Neural cell (in vitro differentiated cells): Measurements from ENCODE around the gene PNRC2. TPM values are rescaled to one million over a fixed set of nuclear protein-coding genes. Genes with fewer than 3 reads are reported as not detected.
"Not testable (repeated sequence)": the region's sequence is repeated elsewhere in the genome, so short reads cannot be mapped to it uniquely, and the experiment has no call there.

Experiments
- H2AFZ ChIP-seq: fragments of 200-600, 300-800 bp; sonication (generic), shearing (Covaris generic); 2 replicates; pipeline ENCODE4 v1.6.0; 2014; ENCODE audit warnings: low read depth, mild to moderate bottlenecking, antibody characterized with exemption, low read length, moderate library complexity
- H3F3A ChIP-seq: fragments of 200-600 bp; shearing (Covaris generic); 2 replicates; pipeline ENCODE4 v1.6.1; 2016; ENCODE audit warnings: mild to moderate bottlenecking, moderate library complexity, mixed read lengths, antibody characterized with exemption, low read length; ENCODE audit not compliant: insufficient read depth, poor library complexity, severe bottlenecking
- H3K27ac ChIP-seq: fragments of 200-600, 300-800 bp; sonication (generic), shearing (Covaris generic); 2 replicates; pipeline ENCODE4 v1.5.1; 2014; ENCODE audit warnings: mild to moderate bottlenecking, low read length, moderate library complexity
- H3K27me3 ChIP-seq: fragments of 300-800, 200-600 bp; sonication (generic), shearing (Covaris generic); 2 replicates; pipeline ENCODE4 v1.6.0; 2014; ENCODE audit warnings: mild to moderate bottlenecking, low read depth, low read length, moderate library complexity; ENCODE audit not compliant: insufficient read depth
- H3K36me3 ChIP-seq: fragments of 300-800, 200-600 bp; sonication (generic), shearing (Covaris generic); 2 replicates; pipeline ENCODE4 v1.5.1; 2014; ENCODE audit warnings: mild to moderate bottlenecking, antibody characterized with exemption, low read length, moderate library complexity; ENCODE audit not compliant: insufficient read depth
- H3K4me2 ChIP-seq: fragments of 300-800, 200-600 bp; sonication (generic), shearing (Covaris generic); 2 replicates; pipeline ENCODE4 v1.6.0; 2014; ENCODE audit warnings: mild to moderate bottlenecking, low read length
- H3K4me3 ChIP-seq: fragments of 300-800, 200-600 bp; sonication (generic), shearing (Covaris generic); 2 replicates; pipeline ENCODE4 v1.5.1; 2014; ENCODE audit warnings: mild to moderate bottlenecking, low read length, moderate library complexity
- H3K79me2 ChIP-seq: fragments of 200-600 bp; shearing (Covaris generic); replicated peaks from 2 replicates; pipeline ENCODE4 v1.6.0; 2014; ENCODE audit warnings: mild to moderate bottlenecking, low read length, moderate library complexity; ENCODE audit not compliant: insufficient read depth
- H3K9ac ChIP-seq: fragments of 300-800, 200-600 bp; sonication (generic), shearing (Covaris generic); 2 replicates; pipeline ENCODE4 v1.6.1; 2016; ENCODE audit warnings: mild to moderate bottlenecking, low read length, mixed read lengths
- H3K9me2 ChIP-seq: fragments of 200-600 bp; shearing (Covaris generic); 2 replicates; pipeline ENCODE4 v1.6.1; 2016; ENCODE audit warnings: mild to moderate bottlenecking, low read length, mixed read lengths; ENCODE audit not compliant: insufficient read depth
- H3K9me3 ChIP-seq: fragments of 200-600, 300-800 bp; sonication (generic), shearing (Covaris generic); 2 replicates; pipeline ENCODE4 v1.6.1; 2016; ENCODE audit warnings: mild to moderate bottlenecking, mixed run types, low read length, moderate library complexity, mixed read lengths
- H4K20me1 ChIP-seq: fragments of 200-600 bp; shearing (Covaris generic); 2 replicates; pipeline ENCODE4 v1.6.1; 2016; ENCODE audit warnings: mild to moderate bottlenecking, mixed run types; ENCODE audit not compliant: insufficient read depth
- CTCF ChIP-seq: fragments of 450-650 bp; IDR thresholded peaks from 2 replicates; pipeline ENCODE4 v1.5.1; 2014; ENCODE audit warnings: antibody characterized with exemption, mild to moderate bottlenecking, moderate library complexity; ENCODE audit not compliant: poor library complexity, severe bottlenecking
- EP300 ChIP-seq: fragments of 450-650 bp; conservative IDR thresholded peaks from 2 replicates; pipeline ENCODE4 v1.6.1; 2014; ENCODE audit warnings: antibody characterized with exemption, mild to moderate bottlenecking, moderate library complexity; ENCODE audit not compliant: poor library complexity, severe bottlenecking
- EZH2 ChIP-seq: fragments of 200-600, 300-800 bp; shearing (Covaris generic), sonication (generic); IDR thresholded peaks from 2 replicates; pipeline ENCODE4 v1.6.1; 2014; ENCODE audit warnings: antibody characterized with exemption, low read length, borderline replicate concordance, mild to moderate bottlenecking; ENCODE audit not compliant: insufficient read depth, poor library complexity, severe bottlenecking
- MXI1 ChIP-seq: fragments of 450-650 bp; conservative IDR thresholded peaks from 2 replicates; pipeline ENCODE4 v1.6.1; 2014; ENCODE audit warnings: antibody characterized with exemption, mild to moderate bottlenecking; ENCODE audit not compliant: poor library complexity, severe bottlenecking
- POLR2AphosphoS5 ChIP-seq: IDR thresholded peaks from 2 replicates; pipeline ENCODE4 v1.6.1; 2012
- RAD21 ChIP-seq: fragments of 450-650 bp; conservative IDR thresholded peaks from 2 replicates; pipeline ENCODE4 v1.6.1; 2014; ENCODE audit warnings: antibody characterized with exemption, mild to moderate bottlenecking, moderate library complexity
- SMC3 ChIP-seq: fragments of 450-650 bp; conservative IDR thresholded peaks from 2 replicates; pipeline ENCODE4 v1.6.1; 2014; ENCODE audit warnings: antibody characterized with exemption, mild to moderate bottlenecking, moderate library complexity; ENCODE audit not compliant: poor library complexity
- TAF1 ChIP-seq: IDR thresholded peaks from 2 replicates; pipeline ENCODE4 v1.6.1; 2012; ENCODE audit warnings: low read depth
- polyA plus RNA-seq: library from polyadenylated mRNA; depleted of rRNA; stranded (reverse); fragments of >200 nt; gene quantifications from 2 replicates; pipeline ENCODE4 v1.2.3, GENCODE V29; 2014
- small RNA-seq, 3 experiments: library from RNA; depleted of rRNA; stranded (forward); fragments of <200 nt; gene quantifications; one replicate each; pipeline ENCODE3, GENCODE V24; 2012
- TF ChIP-seq, protein P1 (sequence below): IDR thresholded peaks from 2 replicates; pipeline ENCODE4 v1.6.1; 2012; ENCODE audit warnings: borderline replicate concordance

Gene PNRC2
- polyA plus RNA-seq, 1 donor from 2014 or later: 97.1 TPM

DNA sequence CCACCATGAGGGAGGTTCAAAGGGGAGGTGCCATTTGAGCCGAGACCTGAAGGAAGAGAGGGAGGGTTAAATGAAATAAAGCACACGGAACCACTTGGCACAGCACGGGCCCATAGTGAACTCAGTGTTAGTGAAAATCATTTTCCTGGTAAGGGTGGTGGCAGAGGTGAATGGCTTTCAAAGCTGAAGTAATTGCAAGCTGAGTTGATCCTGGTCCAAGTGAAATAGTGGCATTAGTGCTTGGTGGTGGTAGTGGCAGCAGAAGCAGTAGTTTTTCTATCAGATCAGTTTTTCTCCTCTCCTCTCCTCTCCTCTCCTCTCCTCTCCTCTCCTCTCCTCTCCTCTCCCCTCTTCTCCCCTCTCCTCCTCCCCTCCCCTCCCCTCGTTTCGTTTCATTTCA is 51.0 kb downstream of the PNRC2 start:
- Histone ChIP-seq H3K9me3 (no peaks in the 10 kb centered on the region), H3K9ac (no peak overlapping the region), H3K9me2 (no peaks in the 10 kb centered on the region), H3K79me2 (no peaks in the 10 kb centered on the region), H3K4me3 (no peak overlapping the region), H3K36me3 (no peaks in the 10 kb centered on the region), H3F3A (no peaks in the 10 kb centered on the region), H3K4me2 (no peak overlapping the region), H3K27ac (no peak overlapping the region), H4K20me1 (no peaks in the 10 kb centered on the region), H2AFZ (no peak overlapping the region), H3K27me3 (no peaks in the 10 kb centered on the region)
- TF ChIP-seq MXI1 (no peak), CTCF (no peak), TAF1 (no peak), EZH2 (no peak), RAD21 (no peak), EP300 (no peak), POLR2AphosphoS5 (no peak), SMC3 (no peak)
- TF ChIP-seq, protein P1, sequence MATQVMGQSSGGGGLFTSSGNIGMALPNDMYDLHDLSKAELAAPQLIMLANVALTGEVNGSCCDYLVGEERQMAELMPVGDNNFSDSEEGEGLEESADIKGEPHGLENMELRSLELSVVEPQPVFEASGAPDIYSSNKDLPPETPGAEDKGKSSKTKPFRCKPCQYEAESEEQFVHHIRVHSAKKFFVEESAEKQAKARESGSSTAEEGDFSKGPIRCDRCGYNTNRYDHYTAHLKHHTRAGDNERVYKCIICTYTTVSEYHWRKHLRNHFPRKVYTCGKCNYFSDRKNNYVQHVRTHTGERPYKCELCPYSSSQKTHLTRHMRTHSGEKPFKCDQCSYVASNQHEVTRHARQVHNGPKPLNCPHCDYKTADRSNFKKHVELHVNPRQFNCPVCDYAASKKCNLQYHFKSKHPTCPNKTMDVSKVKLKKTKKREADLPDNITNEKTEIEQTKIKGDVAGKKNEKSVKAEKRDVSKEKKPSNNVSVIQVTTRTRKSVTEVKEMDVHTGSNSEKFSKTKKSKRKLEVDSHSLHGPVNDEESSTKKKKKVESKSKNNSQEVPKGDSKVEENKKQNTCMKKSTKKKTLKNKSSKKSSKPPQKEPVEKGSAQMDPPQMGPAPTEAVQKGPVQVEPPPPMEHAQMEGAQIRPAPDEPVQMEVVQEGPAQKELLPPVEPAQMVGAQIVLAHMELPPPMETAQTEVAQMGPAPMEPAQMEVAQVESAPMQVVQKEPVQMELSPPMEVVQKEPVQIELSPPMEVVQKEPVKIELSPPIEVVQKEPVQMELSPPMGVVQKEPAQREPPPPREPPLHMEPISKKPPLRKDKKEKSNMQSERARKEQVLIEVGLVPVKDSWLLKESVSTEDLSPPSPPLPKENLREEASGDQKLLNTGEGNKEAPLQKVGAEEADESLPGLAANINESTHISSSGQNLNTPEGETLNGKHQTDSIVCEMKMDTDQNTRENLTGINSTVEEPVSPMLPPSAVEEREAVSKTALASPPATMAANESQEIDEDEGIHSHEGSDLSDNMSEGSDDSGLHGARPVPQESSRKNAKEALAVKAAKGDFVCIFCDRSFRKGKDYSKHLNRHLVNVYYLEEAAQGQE: no peak

GRCh38 chr1:24012878-24013277 is 53.2 kb downstream of the PNRC2 start:
- H3K36me3 ChIP-seq, H3K27me3 ChIP-seq, H3K27ac ChIP-seq, H3K79me2 ChIP-seq, H3K9ac ChIP-seq, H2AFZ ChIP-seq, H3K9me2 ChIP-seq, H4K20me1 ChIP-seq, H3F3A ChIP-seq, H3K4me2 ChIP-seq, H3K9me3 ChIP-seq, H3K4me3 ChIP-seq: not testable (repeated sequence)

Small RNAs within 50 kb of the gene (small RNA-seq; reads per million reads assigned to genes)
- 0 reads per million in 3 experiments for gene MIR378F

Other genes with a start within 250 kb of the PNRC2 start
- gene ELOA, start 216.4 kb upstream of the PNRC2 start, polyA plus RNA-seq: 20.0 and 25.7 TPM in 2 replicates
- gene PITHD1, start 181.4 kb upstream of the PNRC2 start, polyA plus RNA-seq: 242 and 267 TPM in 2 replicates
- 107 and 119 TPM in 2 replicates for gene LYPLA2, start 168.7 kb upstream of the PNRC2 start, polyA plus RNA-seq
- 109 and 130 TPM in 2 replicates for gene GALE, start 159.1 kb upstream of the PNRC2 start, polyA plus RNA-seq
- gene HMGCL, start 134.4 kb upstream of the PNRC2 start, polyA plus RNA-seq: 27.6 and 29.1 TPM in 2 replicates
- gene FUCA1, start 91.5 kb upstream of the PNRC2 start, polyA plus RNA-seq: 38.5 and 50.6 TPM in 2 replicates
- gene CNR2, start 46.5 kb upstream of the PNRC2 start, polyA plus RNA-seq: not detected in 2 replicates
- 165 and 201 TPM in 2 replicates for gene SRSF10, start 20.5 kb downstream of the PNRC2 start, polyA plus RNA-seq
- gene MYOM3, start 152.3 kb downstream of the PNRC2 start, polyA plus RNA-seq: not detected in 2 replicates
- not detected in 2 replicates for gene IL22RA1, start 183.3 kb downstream of the PNRC2 start, polyA plus RNA-seq
- gene IFNLR1, start 227.5 kb downstream of the PNRC2 start, polyA plus RNA-seq: 0.16 and 0.32 TPM in 2 replicates